Left renal pelvis (tissue), 4 donors: ENCODE data around the gene COX4I2. TPM values are rescaled to one million over a fixed set of nuclear protein-coding genes. Genes with fewer than 3 reads are reported as not detected.
"Not testable (repeated sequence)": the region's sequence is repeated elsewhere in the genome, so short reads cannot be mapped to it uniquely, and the experiment has no call there.

Experiments used
- DNase-seq, 4 donors: peaks; one replicate each; pipeline ENCODE4 v3.0.0-alpha.2; 2013; ENCODE audit warnings: low read depth in 4 of 4, low spot score in 3 of 4
- polyA plus RNA-seq, 4 donors: library from polyadenylated mRNA; unstranded; fragments of 120-200 nt; gene quantifications; one replicate each; pipeline ENCODE4 v1.2.1, GENCODE V29; 2013; ENCODE audit not compliant: insufficient read length in 4 of 4

The COX4I2 gene
- polyA plus RNA-seq, result 1 to 10 TPM; 1.6 to 2.6 (median 2.1) TPM

GRCh38 chr20:31637660-31638059, at the start of gene COX4I2:
Gene COX4I2 (plus strand): TSS chr20:31637912. CDS start chr20:31639018, 1,106 bp downstream.
- DNase-seq, result no peak

- DNase-seq, result no peak
These were observed 46.9 kb upstream of the COX4I2 start for GRCh38 chr20:31590717-31591225.

GRCh38 chr20:31593221-31594001, 44.3 kb upstream of the COX4I2 start:
- DNase-seq, result no peak

- no peak for DNase-seq
These were observed 43.6 kb upstream of the COX4I2 start for GRCh38 chr20:31594002-31594557.

- DNase-seq, result no peak
These were observed 42.9 kb upstream of the COX4I2 start for GRCh38 chr20:31594558-31595379.

GRCh38 chr20:31595380-31595653, 42.4 kb upstream of the COX4I2 start:
- DNase-seq, result no peak

- no peak for DNase-seq
These were observed 41.9 kb upstream of the COX4I2 start for GRCh38 chr20:31595654-31596411.

- not testable (repeated sequence) for DNase-seq
These were observed 41.3 kb upstream of the COX4I2 start for GRCh38 chr20:31596412-31596715.

GRCh38 chr20:31596831-31597480, 40.8 kb upstream of the COX4I2 start:
- DNase-seq, result no peak

- no peak for DNase-seq
These were observed 40.2 kb upstream of the COX4I2 start for GRCh38 chr20:31597481-31597855.

GRCh38 chr20:31602431-31602778, 35.3 kb upstream of the COX4I2 start:
- no peak for DNase-seq

- no peak for DNase-seq
These were observed 34.8 kb upstream of the COX4I2 start for GRCh38 chr20:31602779-31603441.

- peak; percentile 96 to 98 (median 98) for DNase-seq
These were observed 33.7 kb upstream of the COX4I2 start for GRCh38 chr20:31603822-31604566.

GRCh38 chr20:31604567-31605030, 33.1 kb upstream of the COX4I2 start:
- DNase-seq, result no peak

GRCh38 chr20:31605031-31605901, 32.4 kb upstream of the COX4I2 start, which contains the start of gene ID1:
Gene ID1 (plus strand): TSS chr20:31605289. CDS start chr20:31605388, 99 bp downstream.
- peak; percentile 95 to 97 (median 95) for DNase-seq

GRCh38 chr20:31605902-31606803, 31.6 kb upstream of the COX4I2 start:
- no peak for DNase-seq
